Fibroblast of lung (primary cell): ENCODE measurements around the gene UBA7.

ENCODE experiments used
- EZH2 ChIP-seq: IDR thresholded peaks from 2 replicates; pipeline ENCODE4 v1.5.1; 2012; ENCODE audit warnings: low read length, control low read depth, mild to moderate bottlenecking; ENCODE audit errors: missing control alignments
- TF ChIP-seq, protein P1 (sequence below), 2 donors: IDR thresholded peaks in 1 of 2; conservative IDR thresholded peaks in 1 of 2; 1 replicate in 1 of 2; 2 replicates in 1 of 2; pipeline ENCODE4 v1.5.1; 2011 to 2012; ENCODE audit warnings: low read length in 2 of 2, control low read depth in 1 of 2, inconsistent platforms in 1 of 2, low read depth in 1 of 2, mild to moderate bottlenecking in 1 of 2

DNA sequence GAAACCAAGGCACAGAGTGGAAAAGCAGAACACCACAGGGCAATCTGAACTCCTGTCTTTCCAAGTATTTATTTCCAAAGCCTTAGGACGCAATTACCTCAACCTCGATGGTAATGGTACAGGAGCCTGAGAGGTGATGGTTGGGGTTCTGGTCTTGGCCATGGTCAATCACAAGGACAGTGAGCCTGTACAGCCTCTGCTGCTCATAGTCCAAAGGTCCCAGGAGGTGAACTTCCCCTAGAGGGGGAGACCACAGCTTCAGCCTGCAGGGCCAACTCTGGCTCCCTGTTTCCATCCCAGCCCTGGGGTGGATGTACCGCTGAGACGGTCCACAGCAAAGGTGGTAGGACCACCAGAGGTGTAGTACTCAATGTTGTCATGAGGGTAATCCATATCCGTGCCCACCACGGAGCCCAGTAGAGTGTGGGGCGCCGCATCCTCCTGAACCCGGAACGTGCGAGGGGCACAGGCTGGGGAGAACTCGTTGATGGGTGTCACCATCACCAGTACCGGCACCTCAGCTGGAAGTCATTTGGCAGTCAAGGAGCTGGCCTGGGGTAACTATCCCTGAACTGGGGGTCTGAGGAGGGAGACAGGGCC is 20.2 kb downstream of the UBA7 start:
- TF ChIP-seq, protein P1, sequence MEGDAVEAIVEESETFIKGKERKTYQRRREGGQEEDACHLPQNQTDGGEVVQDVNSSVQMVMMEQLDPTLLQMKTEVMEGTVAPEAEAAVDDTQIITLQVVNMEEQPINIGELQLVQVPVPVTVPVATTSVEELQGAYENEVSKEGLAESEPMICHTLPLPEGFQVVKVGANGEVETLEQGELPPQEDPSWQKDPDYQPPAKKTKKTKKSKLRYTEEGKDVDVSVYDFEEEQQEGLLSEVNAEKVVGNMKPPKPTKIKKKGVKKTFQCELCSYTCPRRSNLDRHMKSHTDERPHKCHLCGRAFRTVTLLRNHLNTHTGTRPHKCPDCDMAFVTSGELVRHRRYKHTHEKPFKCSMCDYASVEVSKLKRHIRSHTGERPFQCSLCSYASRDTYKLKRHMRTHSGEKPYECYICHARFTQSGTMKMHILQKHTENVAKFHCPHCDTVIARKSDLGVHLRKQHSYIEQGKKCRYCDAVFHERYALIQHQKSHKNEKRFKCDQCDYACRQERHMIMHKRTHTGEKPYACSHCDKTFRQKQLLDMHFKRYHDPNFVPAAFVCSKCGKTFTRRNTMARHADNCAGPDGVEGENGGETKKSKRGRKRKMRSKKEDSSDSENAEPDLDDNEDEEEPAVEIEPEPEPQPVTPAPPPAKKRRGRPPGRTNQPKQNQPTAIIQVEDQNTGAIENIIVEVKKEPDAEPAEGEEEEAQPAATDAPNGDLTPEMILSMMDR (conservative IDR thresholded peaks at IDR 0.05 in 1 of 2, IDR thresholded peaks at IDR 0.05 in 1 of 2; ENCODE audit: low read depth in 1 of 2, low read length in 2 of 2): no peak
- TF ChIP-seq EZH2: no peak
